ENCODE measurements around the gene RHOT2.

RHOT2 gene

GRCh38 chr16:661184-661821 lies 6.6 kb upstream of the RHOT2 start:
- TF ChIP-seq GATA2 (IDR thresholded peaks at IDR 0.05; ENCODE audit: low read depth, low read length) (no peak), GATA3 (IDR thresholded peaks at IDR 0.05; ENCODE audit: low read depth, low read length) (no peak)

GRCh38 chr16:662095-662494 lies 5.8 kb upstream of the RHOT2 start:
- TF ChIP-seq GATA2 (IDR thresholded peaks at IDR 0.05; ENCODE audit: low read depth, low read length) = no peak
- TF ChIP-seq GATA3 (IDR thresholded peaks at IDR 0.05; ENCODE audit: low read depth, low read length) = no peak

- TF ChIP-seq GATA3 (IDR thresholded peaks at IDR 0.05; ENCODE audit: low read depth, low read length) (no peak), GATA2 (IDR thresholded peaks at IDR 0.05; ENCODE audit: low read depth, low read length) (no peak)
Measured at GRCh38 chr16:662597-662996, 5.3 kb upstream of the RHOT2 start.

DNA sequence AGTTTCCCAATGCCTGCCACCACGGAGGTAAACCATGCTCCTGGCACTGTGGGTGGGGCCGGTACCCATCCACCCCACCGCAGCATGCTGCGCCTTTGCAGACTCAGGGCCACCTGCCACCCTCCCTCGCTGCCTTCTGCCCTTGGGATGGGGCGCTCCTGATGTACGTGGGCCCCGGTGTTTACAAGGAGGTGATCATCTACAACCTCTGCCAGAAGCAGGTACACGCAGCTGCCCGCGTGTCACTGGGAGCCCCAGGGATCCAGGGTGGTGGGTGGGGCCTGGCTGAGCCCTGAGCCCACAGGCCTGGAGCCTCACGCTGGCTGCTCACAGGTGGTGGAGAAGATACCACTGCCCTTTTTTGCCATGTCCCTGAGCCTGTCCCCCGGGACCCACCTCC lies 1.4 kb upstream of the RHOT2 start:
- TF ChIP-seq GATA3 (IDR thresholded peaks at IDR 0.05; ENCODE audit: low read depth, low read length) (no peak), GATA2 (IDR thresholded peaks at IDR 0.05; ENCODE audit: low read depth, low read length) (no peak)

DNA sequence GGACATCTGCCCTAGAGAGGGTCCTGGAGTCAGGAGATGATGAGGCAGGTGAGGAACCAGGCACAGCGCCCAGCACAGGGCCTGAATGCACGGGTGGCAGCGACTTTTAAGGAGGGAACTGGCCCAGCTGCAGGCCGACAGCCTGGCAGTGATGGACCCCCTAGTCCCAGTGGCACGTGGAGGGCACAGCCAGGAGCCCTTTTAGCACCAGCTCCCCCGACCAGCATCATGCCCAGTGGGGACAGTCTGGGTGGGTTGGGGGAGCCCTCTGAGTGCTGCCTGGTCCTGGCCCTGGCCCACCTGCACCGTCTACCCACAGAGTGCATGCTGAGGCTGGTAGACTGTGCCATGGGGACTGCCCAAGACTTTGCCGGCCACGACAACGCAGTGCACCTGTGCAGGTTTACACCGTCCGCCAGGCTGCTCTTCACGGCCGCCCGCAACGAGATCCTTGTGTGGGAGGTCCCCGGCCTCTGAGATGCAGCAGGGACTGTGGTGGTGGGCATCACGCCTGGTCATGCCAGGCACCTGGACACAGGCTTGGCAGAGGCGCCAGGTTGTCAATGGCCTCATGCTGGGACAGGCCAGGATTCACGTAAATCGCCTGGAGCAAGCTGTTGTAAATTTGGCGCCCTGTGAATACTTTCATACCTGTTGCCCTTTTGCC lies 686 bp upstream of the RHOT2 start:
- TF ChIP-seq GATA2 (IDR thresholded peaks at IDR 0.05; ENCODE audit: low read depth, low read length) (no peak), GATA3 (IDR thresholded peaks at IDR 0.05; ENCODE audit: low read depth, low read length) (no peak)

DNA sequence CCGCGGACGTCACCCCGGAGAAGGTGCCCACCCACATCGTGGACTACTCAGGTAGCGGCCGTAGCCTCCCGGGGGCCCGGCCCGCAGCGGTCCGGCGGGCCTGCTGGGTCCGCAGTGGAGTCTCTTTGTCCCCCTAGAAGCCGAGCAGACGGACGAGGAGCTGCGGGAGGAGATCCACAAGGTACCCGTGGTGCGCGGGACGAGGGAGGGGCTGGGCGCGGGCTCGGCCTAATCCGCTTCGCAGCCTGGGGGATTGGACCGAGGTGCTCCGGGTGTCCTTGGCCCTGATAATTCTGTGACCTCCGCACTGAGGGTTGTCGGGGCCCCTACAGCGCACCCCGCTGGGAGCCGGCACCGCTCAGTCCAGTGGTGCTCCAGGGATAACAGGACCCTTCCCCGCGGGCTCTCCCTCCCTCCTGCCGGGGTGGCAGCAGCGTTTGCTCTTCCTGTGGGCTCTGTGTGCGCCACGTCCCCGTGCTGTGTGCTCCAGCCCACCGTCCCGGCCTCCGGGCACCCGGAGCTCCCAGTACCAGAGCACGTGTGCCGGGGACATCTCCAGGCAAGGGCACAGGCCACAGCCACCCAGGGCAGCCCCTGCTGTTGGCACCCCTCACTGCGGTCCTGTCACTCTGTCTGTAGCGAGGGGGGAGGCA lies 713 bp downstream of the RHOT2 start:
- TF ChIP-seq GATA2 (IDR thresholded peaks at IDR 0.05; ENCODE audit: low read depth, low read length) = no peak
- TF ChIP-seq GATA3 (IDR thresholded peaks at IDR 0.05; ENCODE audit: low read depth, low read length) = no peak

DNA sequence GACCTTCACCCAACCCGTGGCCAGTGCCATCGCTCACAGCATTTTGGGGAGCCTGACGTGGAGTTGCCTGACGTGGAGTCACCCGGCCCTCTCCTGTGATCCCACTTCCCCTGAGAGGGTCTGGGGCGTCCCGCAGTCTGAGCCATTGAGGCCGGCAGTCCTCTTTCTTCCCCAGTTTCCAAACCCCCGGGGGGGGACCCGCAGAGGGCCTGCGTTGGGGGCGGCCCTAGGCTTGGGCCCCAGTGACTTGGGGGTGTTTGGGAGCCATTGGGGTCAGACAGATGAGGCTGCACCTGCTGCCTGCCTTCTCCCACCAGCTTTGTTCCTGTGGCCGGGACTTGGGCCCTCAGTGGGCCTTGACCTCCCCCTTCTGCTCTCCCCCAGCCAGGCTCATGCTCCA lies 1.7 kb downstream of the RHOT2 start:
- TF ChIP-seq GATA3 (IDR thresholded peaks at IDR 0.05; ENCODE audit: low read depth, low read length) = no peak
- no peak for TF ChIP-seq GATA2 (IDR thresholded peaks at IDR 0.05; ENCODE audit: low read depth, low read length)

GRCh38 chr16:670485-671352 lies 2.8 kb downstream of the RHOT2 start:
- TF ChIP-seq GATA3 (IDR thresholded peaks at IDR 0.05; ENCODE audit: low read depth, low read length) (no peak), GATA2 (IDR thresholded peaks at IDR 0.05; ENCODE audit: low read depth, low read length) (no peak)

DNA sequence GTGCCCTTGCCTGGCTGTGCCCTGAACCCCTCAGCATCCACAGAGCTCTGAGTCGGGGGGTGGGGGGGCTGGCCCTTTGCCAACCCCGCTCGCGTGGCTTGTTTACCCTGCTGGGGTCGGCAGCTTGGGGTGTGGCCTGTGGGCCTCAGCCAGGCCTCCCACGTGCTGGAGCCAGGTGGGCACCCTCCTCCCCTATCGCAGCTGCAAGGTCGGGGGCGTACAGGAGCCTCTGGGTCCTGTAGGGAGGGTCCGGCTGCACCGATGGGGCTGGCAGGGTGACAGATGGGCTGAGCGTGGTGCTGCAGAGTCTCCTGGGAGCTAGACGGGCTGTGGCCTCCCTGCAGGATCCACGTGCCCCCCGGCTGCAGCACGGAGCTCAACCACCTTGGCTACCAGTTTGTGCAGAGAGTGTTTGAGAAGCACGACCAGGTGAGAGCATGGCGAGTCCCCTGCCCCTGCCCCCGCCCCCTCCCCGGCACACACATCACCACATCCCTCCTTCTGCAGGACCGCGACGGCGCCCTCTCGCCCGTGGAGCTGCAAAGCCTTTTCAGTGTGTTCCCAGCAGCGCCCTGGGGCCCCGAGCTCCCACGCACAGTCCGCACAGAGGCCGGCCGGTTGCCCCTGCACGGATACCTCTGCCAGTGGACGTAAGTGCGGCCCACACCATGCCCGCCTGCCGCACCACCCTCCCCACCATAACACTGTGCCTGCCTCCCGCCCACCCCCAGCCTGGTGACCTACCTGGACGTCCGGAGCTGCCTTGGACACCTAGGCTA lies 3.6 kb downstream of the RHOT2 start:
- TF ChIP-seq GATA2 (IDR thresholded peaks at IDR 0.05; ENCODE audit: low read depth, low read length) (no peak), GATA3 (IDR thresholded peaks at IDR 0.05; ENCODE audit: low read depth, low read length) (no peak)

GRCh38 chr16:672371-672770 lies 4.4 kb downstream of the RHOT2 start:
- no peak for TF ChIP-seq GATA2 (IDR thresholded peaks at IDR 0.05; ENCODE audit: low read depth, low read length)

DNA sequence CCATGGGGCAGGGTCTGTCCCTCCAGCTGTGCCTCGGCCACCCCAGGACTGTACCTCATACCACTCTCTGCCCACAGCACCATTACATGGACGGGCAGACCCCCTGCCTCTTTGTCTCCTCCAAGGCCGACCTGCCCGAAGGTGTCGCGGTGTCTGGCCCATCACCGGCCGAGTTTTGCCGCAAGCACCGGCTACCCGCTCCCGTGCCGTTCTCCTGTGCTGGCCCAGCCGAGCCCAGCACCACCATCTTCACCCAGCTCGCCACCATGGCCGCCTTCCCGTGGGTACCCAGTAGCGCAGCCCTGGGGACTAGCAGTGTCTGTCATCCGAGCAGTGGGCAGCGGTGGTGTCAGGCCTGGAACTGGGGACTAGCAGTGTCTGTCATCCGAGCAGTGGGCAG lies 4.9 kb downstream of the RHOT2 start:
- TF ChIP-seq GATA3 (IDR thresholded peaks at IDR 0.05; ENCODE audit: low read depth, low read length) (no peak), GATA2 (IDR thresholded peaks at IDR 0.05; ENCODE audit: low read depth, low read length) (no peak)

DNA sequence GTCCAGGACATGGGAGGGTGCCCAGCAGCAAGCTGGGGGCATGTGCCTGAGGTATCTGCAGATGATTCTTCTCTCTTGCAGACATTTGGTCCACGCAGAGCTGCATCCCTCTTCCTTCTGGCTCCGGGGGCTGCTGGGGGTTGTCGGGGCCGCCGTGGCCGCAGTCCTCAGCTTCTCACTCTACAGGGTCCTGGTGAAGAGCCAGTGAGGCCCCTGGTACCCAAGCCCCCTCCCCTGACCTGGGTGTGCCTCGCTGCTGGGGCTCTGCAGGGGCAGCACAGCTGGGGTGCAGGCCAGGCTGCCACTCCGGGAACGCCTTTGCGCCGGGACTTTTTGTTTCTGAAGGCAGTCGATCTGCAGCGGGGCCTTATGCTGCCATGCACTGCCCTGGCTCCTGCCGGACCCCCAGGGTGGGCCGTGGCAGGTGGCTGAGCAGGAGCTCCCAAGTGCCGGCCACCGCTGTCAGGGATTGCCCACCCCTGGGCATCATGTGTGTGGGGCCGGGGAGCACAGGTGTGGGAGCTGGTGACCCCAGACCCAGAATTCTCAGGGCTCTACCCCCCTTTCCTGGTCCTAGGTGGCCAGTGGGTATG lies 5.6 kb downstream of the RHOT2 start:
- no peak for TF ChIP-seq GATA3 (IDR thresholded peaks at IDR 0.05; ENCODE audit: low read depth, low read length)
- TF ChIP-seq GATA2 (IDR thresholded peaks at IDR 0.05; ENCODE audit: low read depth, low read length) = no peak

DNA sequence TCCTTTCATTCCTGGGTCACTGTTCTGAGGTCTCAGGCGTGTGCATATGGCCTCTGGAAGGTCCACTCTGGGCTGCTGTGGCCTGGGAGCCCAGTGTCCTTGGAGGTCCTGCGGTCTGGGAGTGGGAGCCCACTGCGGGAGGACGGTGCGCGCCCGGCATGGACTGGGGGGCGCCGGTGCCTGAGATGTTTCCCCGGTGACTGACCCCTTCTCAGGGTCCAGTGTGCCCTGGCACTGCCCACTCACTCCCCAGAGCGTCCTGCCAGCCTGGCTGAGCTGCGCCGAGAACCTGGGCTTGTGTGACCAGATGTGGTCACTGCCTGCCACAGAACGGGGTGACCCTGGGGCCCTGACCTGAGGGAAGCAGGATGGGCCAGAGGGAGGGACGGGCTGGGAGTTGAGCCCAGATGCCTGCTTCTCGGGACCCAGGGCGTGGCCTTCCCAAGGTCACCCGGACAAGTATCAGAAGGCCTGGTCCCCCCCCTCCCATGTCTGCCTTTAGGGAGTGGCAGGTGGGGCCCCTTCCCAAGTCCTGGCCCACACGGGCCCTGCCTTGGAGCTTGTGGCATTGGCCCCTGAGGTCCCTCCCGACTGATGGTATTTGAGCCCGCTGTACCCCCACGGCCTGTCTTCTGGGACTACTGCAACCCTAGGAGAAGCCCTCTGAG lies 6.4 kb downstream of the RHOT2 start:
- no peak for TF ChIP-seq GATA3 (IDR thresholded peaks at IDR 0.05; ENCODE audit: low read depth, low read length)
- TF ChIP-seq GATA2 (IDR thresholded peaks at IDR 0.05; ENCODE audit: low read depth, low read length) = no peak
